ENCODE measurements around the gene DKC1.

GRCh38 chrX:154804261-154804956 lies 41.7 kb downstream of the DKC1 start:
- TF ChIP-seq CTCF (IDR thresholded peaks at IDR 0.05) (no peak), EZH2 (IDR thresholded peaks at IDR 0.05) (no peak)
